Choroid plexus epithelial cell (primary cell): Measurements from ENCODE around the gene PCGF2.

Source experiments
- DNase-seq: peaks from one replicate; pipeline ENCODE4 v3.0.0-alpha.2; 2010; ENCODE audit warnings: low read depth
- H3K4me3 ChIP-seq: 2 replicates; pipeline ENCODE4 v1.5.1; 2011; ENCODE audit warnings: low read depth, mild to moderate bottlenecking, control low read depth, low read length, moderate library complexity
- CTCF ChIP-seq: conservative IDR thresholded peaks from 2 replicates; pipeline ENCODE4 v1.5.1; 2011; ENCODE audit warnings: low read depth, mild to moderate bottlenecking, control low read depth, inconsistent platforms, low read length, moderate library complexity

PCGF2 gene

GRCh38 chr17:38768417-38768816 is 20.3 kb upstream of the PCGF2 start:
- TF ChIP-seq CTCF = no peak
- no peak for DNase-seq
- H3K4me3 ChIP-seq = no peak overlapping the region

GRCh38 chr17:38766341-38766740 is 18.2 kb upstream of the PCGF2 start:
- TF ChIP-seq CTCF = no peak
- DNase-seq = no peak
- H3K4me3 ChIP-seq = no peak overlapping the region

- no peak for DNase-seq
- H3K4me3 ChIP-seq = no peak overlapping the region
- no peak for TF ChIP-seq CTCF
Measured at GRCh38 chr17:38762231-38762630, 14.1 kb upstream of the PCGF2 start.

- no peak overlapping the region for H3K4me3 ChIP-seq
- TF ChIP-seq CTCF = peak; percentile 65
Measured at GRCh38 chr17:38761612-38762011, 13.5 kb upstream of the PCGF2 start.

GRCh38 chr17:38753071-38753506 is 5.0 kb upstream of the PCGF2 start:
- TF ChIP-seq CTCF = no peak
- DNase-seq = no peak
- H3K4me3 ChIP-seq = peak overlapping the region; percentile 99

More at GRCh38 chr17:38761612-38762011, 13.5 kb upstream of the PCGF2 start:
- DNase-seq = peak; percentile 58

- H3K4me3 ChIP-seq = peak within 1 kb of the TSS; percentile 99
- peak; percentile 100 for DNase-seq
- TF ChIP-seq CTCF = no peak
Measured at GRCh38 chr17:38752308-38753070, 4.4 kb upstream of the PCGF2 start, which contains the start of gene PSMB3. TSS of gene PSMB3 (plus strand) at chr17:38752741. CDS start at chr17:38752827, 86 bp downstream.

- DNase-seq = peak; percentile 89
- TF ChIP-seq CTCF = no peak
- H3K4me3 ChIP-seq = peak overlapping the region; percentile 99
Measured at GRCh38 chr17:38751808-38752307, 3.7 kb upstream of the PCGF2 start.
